Fibroblast of pulmonary artery (primary cell): Measurements from ENCODE around the gene DAO.

Experiments
- DNase-seq: peaks from one replicate; pipeline ENCODE4 v3.0.0-alpha.2; 2010; ENCODE audit warnings: low read depth
- H3K4me3 ChIP-seq: replicated peaks from 2 replicates; pipeline ENCODE4 v1.5.1; 2011; ENCODE audit warnings: low read depth, mild to moderate bottlenecking, control low read depth, low read length, moderate library complexity
- CTCF ChIP-seq: IDR thresholded peaks from 2 replicates; pipeline ENCODE4 v1.5.1; 2011; ENCODE audit warnings: mild to moderate bottlenecking, control low read depth, low read length, inconsistent platforms; ENCODE audit errors: missing control alignments

Gene DAO

GRCh38 chr12:108907839-108908351 is 28.0 kb downstream of the DAO start:
- H3K4me3 ChIP-seq, result no peak overlapping the region
- no peak for TF ChIP-seq CTCF
- no peak for DNase-seq

GRCh38 chr12:108910336-108910735 is 30.4 kb downstream of the DAO start:
- H3K4me3 ChIP-seq, result no peak overlapping the region
- no peak for TF ChIP-seq CTCF
- no peak for DNase-seq

- no peak overlapping the region for H3K4me3 ChIP-seq
- no peak for DNase-seq
- no peak for TF ChIP-seq CTCF
Measured at GRCh38 chr12:108911915-108912314, 32.0 kb downstream of the DAO start.

GRCh38 chr12:108912361-108912760 is 32.5 kb downstream of the DAO start:
- no peak for TF ChIP-seq CTCF
- DNase-seq, result no peak
- H3K4me3 ChIP-seq, result no peak overlapping the region

- TF ChIP-seq CTCF, result no peak
- H3K4me3 ChIP-seq, result no peak overlapping the region
- DNase-seq, result peak; percentile 37
Measured at GRCh38 chr12:108914121-108914531, 34.2 kb downstream of the DAO start.

- H3K4me3 ChIP-seq, result no peak overlapping the region
- no peak for DNase-seq
- no peak for TF ChIP-seq CTCF
Measured at GRCh38 chr12:108915632-108916133, 35.8 kb downstream of the DAO start.

GRCh38 chr12:108916336-108916735 is 36.4 kb downstream of the DAO start:
- no peak for TF ChIP-seq CTCF
- no peak overlapping the region for H3K4me3 ChIP-seq
- no peak for DNase-seq
